SU-DHL-6 (cell line): Measurements from ENCODE around the gene LAD1.

Experiments used
- CTCF ChIP-seq: fragments of 200-600 bp; sonication (generic); IDR thresholded peaks from one replicate; pipeline ENCODE4 v1.5.1; 2017; ENCODE audit warnings: antibody characterized with exemption, mild to moderate bottlenecking, low read length, moderate library complexity; ENCODE audit not compliant: insufficient read depth, poor library complexity, severe bottlenecking
- EZH2phosphoT487 ChIP-seq: fragments of 200-600 bp; sonication (generic), shearing (Covaris generic); conservative IDR thresholded peaks from 2 replicates; pipeline ENCODE4 v1.6.1; 2018; ENCODE audit warnings: mild to moderate bottlenecking, antibody characterized with exemption, low read length, moderate library complexity, mixed read lengths

- TF ChIP-seq CTCF = no peak
- no peak for TF ChIP-seq EZH2phosphoT487
Observed at GRCh38 chr1:201359031-201359872, 39.9 kb downstream of the LAD1 start.
